Inflammatory macrophage (primary cell): ENCODE measurements around the gene TP53BP1.

Source experiments
- DNase-seq, 2 donors: peaks; one replicate each; pipeline ENCODE4 v3.0.0-alpha.2; 2020 to 2022

TP53BP1 gene

GRCh38 chr15:43519196-43519595 is 26.2 kb upstream of the TP53BP1 start:
- DNase-seq, result peak; percentile 4 to 37

GRCh38 chr15:43518197-43518761 is 25.3 kb upstream of the TP53BP1 start:
- no peak for DNase-seq

GRCh38 chr15:43517354-43518196 is 24.6 kb upstream of the TP53BP1 start, which contains the start of gene MAP1A:
MAP1A (plus strand) TSS chr15:43517608; CDS start chr15:43521474, 3,866 bp downstream.
- peak in 1 of 2 donors; percentile 25 for DNase-seq

GRCh38 chr15:43516801-43517353 is 23.9 kb upstream of the TP53BP1 start:
- DNase-seq, result no peak

- DNase-seq, result no peak
These were observed 23.2 kb upstream of the TP53BP1 start for GRCh38 chr15:43516185-43516584.

GRCh38 chr15:43515741-43516140 is 22.8 kb upstream of the TP53BP1 start:
- no peak for DNase-seq

- DNase-seq, result peak in 1 of 2 donors; percentile 5
These were observed 21.5 kb upstream of the TP53BP1 start for GRCh38 chr15:43514241-43515057.

GRCh38 chr15:43513550-43513949 is 20.6 kb upstream of the TP53BP1 start:
- DNase-seq, result no peak

- no peak for DNase-seq
These were observed 18.3 kb upstream of the TP53BP1 start for GRCh38 chr15:43511012-43511885.

- peak; percentile 98 for DNase-seq
These were observed 17.4 kb upstream of the TP53BP1 start for GRCh38 chr15:43510200-43511011.

- DNase-seq, result no peak
These were observed 16.8 kb upstream of the TP53BP1 start for GRCh38 chr15:43509660-43510199.

GRCh38 chr15:43508991-43509659 is 16.2 kb upstream of the TP53BP1 start:
- DNase-seq, result peak; percentile 3 to 24

- DNase-seq, result no peak
These were observed 15.5 kb upstream of the TP53BP1 start for GRCh38 chr15:43508421-43508820.

- no peak for DNase-seq
These were observed 12.8 kb upstream of the TP53BP1 start for GRCh38 chr15:43505738-43506137.

- no peak for DNase-seq
These were observed 6.7 kb upstream of the TP53BP1 start for GRCh38 chr15:43499635-43500034.

- no peak for DNase-seq
These were observed 6.0 kb upstream of the TP53BP1 start for GRCh38 chr15:43498990-43499389.

- DNase-seq, result no peak
These were observed 932 bp upstream of the TP53BP1 start for GRCh38 chr15:43493703-43494472.

GRCh38 chr15:43492266-43492665 is 690 bp downstream of the TP53BP1 start:
- DNase-seq, result no peak

- DNase-seq, result no peak
These were observed 3.8 kb downstream of the TP53BP1 start for GRCh38 chr15:43489191-43489590.
